ENCODE measurements around the gene GORAB.

GRCh38 chr1:170503665-170504064, 28.3 kb upstream of the GORAB start:
- TF ChIP-seq CTCF (IDR thresholded peaks at IDR 0.05; ENCODE audit: insufficient read depth, low read depth, low read length), result no peak
- TF ChIP-seq EZH2 (IDR thresholded peaks at IDR 0.05; ENCODE audit: insufficient read depth, low read length), result no peak

All from astrocyte (in vitro differentiated cells and primary cell).